K562 (cell line): ENCODE data around the gene RNF6. TPM values are rescaled to one million over a fixed set of nuclear protein-coding genes. Genes with fewer than 3 reads are reported as not detected.
A peak's percentile ranks its signal among the peaks of the same experiment; 100 is the strongest.

Source experiments
- CGGBP1 ChIP-seq: fragments of 250-450 bp; sonication (Bioruptor Pico); IDR thresholded peaks from 2 replicates; pipeline ENCODE4 v1.9.0; 2021; ENCODE audit warnings: mild to moderate bottlenecking
- CHD4 ChIP-seq: fragments of 200-600 bp; sonication (generic); IDR thresholded peaks from 3 replicates; pipeline ENCODE4 v1.6.1; 2012; ENCODE audit warnings: low read depth, mild to moderate bottlenecking, mixed read lengths, low read length, inconsistent platforms; ENCODE audit not compliant: insufficient read depth, insufficient replicate concordance, poor library complexity, severe bottlenecking
- DIDO1 ChIP-seq: fragments of 450-650 bp; IDR thresholded peaks from 2 replicates; pipeline ENCODE4 v1.6.1; 2016; ENCODE audit warnings: low read depth, missing biosample characterization, missing genetic modification characterization
- EWSR1 ChIP-seq: fragments of 450-650 bp; IDR thresholded peaks from 2 replicates; pipeline ENCODE4 v1.6.1; 2018; ENCODE audit warnings: borderline replicate concordance, mild to moderate bottlenecking, low read depth, moderate library complexity; ENCODE audit not compliant: partially characterized antibody
- HLTF ChIP-seq: fragments of 450-650 bp; IDR thresholded peaks from 2 replicates; pipeline ENCODE4 v1.6.1; 2016
- ID3 ChIP-seq, 2 experiments: fragments of 250-450 bp in 1 of 2; fragments of 450-650 bp in 1 of 2; sonication (Bioruptor Pico) in 1 of 2; IDR thresholded peaks; 2 replicates each; pipeline versions ENCODE4 v1.6.1 to v1.8.0; 2016 to 2021; ENCODE audit warnings: mild to moderate bottlenecking in 2 of 2, moderate library complexity in 2 of 2, missing compliant biosample characterization in 1 of 2, missing genetic modification characterization in 1 of 2
- MTA1 ChIP-seq: fragments of 450-650 bp; IDR thresholded peaks from 2 replicates; pipeline ENCODE4 v1.6.1; 2017; ENCODE audit warnings: borderline replicate concordance
- PYGO2 ChIP-seq: fragments of 450-650 bp; IDR thresholded peaks from 2 replicates; pipeline ENCODE4 v1.6.1; 2016; ENCODE audit warnings: mild to moderate bottlenecking, missing genetic modification characterization, moderate library complexity, missing compliant biosample characterization
- RFX7 ChIP-seq: fragments of 250-450 bp; sonication (Bioruptor Pico); IDR thresholded peaks from 2 replicates; pipeline ENCODE4 v1.5.1; 2021; ENCODE audit warnings: mild to moderate bottlenecking
- SAFB2 ChIP-seq: fragments of 200-400 bp; formaldehyde crosslinking; IDR thresholded peaks from 2 replicates; pipeline ENCODE4 v1.6.1; 2018; ENCODE audit warnings: borderline replicate concordance, low read length, low read depth, moderate library complexity; ENCODE audit not compliant: severe bottlenecking
- SAP30 ChIP-seq: fragments of 200-600 bp; sonication (generic); IDR thresholded peaks from 2 replicates; pipeline ENCODE4 v1.6.1; 2012; ENCODE audit warnings: borderline replicate concordance, low read depth, mild to moderate bottlenecking, moderate library complexity, low read length, control low read depth, inconsistent platforms; ENCODE audit not compliant: insufficient read depth, poor library complexity, severe bottlenecking
- SMARCE1 ChIP-seq: fragments of 450-650 bp; IDR thresholded peaks from 2 replicates; pipeline ENCODE4 v1.7.1; 2016; ENCODE audit warnings: mild to moderate bottlenecking
- STAG1 ChIP-seq: sonication (generic); formaldehyde crosslinking; IDR thresholded peaks from 2 replicates; pipeline ENCODE4 v1.5.0; 2020; ENCODE audit warnings: missing genetic modification reagents, borderline replicate concordance
- ZNF124 ChIP-seq: sonication (generic); formaldehyde crosslinking; IDR thresholded peaks from 2 replicates; pipeline ENCODE4 v1.8.1; 2022; ENCODE audit warnings: missing genetic modification reagents
- ZNF282 ChIP-seq: sonication (generic); formaldehyde crosslinking; IDR thresholded peaks from 2 replicates; pipeline ENCODE4 v1.8.1; 2023; ENCODE audit warnings: missing genetic modification reagents
- ZNF347 ChIP-seq: fragments of 450-650 bp; formaldehyde crosslinking; IDR thresholded peaks from 2 replicates; pipeline ENCODE4 v1.4.0; 2020; ENCODE audit warnings: low read depth, mild to moderate bottlenecking, moderate library complexity
- ZNF583 ChIP-seq: fragments of 250-450 bp; sonication (Bioruptor Pico); IDR thresholded peaks from 2 replicates; pipeline ENCODE4 v1.4.0; 2020
- ZNF589 ChIP-seq: fragments of 200-800 bp; sonication (Bioruptor generic); IDR thresholded peaks from 2 replicates; pipeline ENCODE4 v1.6.1; 2016; ENCODE audit warnings: low read depth, missing genetic modification characterization, missing compliant biosample characterization
- polyA plus RNA-seq, 8 experiments: library from polyadenylated mRNA; depleted of rRNA in 4 of 8; stranded (reverse) in 5 of 8; unstranded in 3 of 8; fragments of >200 nt; fragmentation: Nextera tagmentation in 2 of 8; fragmentation: Illumina TruSeq in 1 of 8; extraction: Ambion mirVana in 2 of 8; extraction: Trizol in 1 of 8; gene quantifications; 2 replicates each; pipeline versions ENCODE4 v1.2.1 to v1.2.3, GENCODE V29; 2011 to 2014; ENCODE audit warnings: inconsistent platforms in 1 of 8, missing spikeins in 1 of 8
- total RNA-seq, 7 experiments: library from RNA; depleted of rRNA in 6 of 7; stranded (reverse); fragments of >200 nt in 6 of 7; fragmentation: Illumina TruSeq in 2 of 7; extraction: Trizol in 2 of 7; gene quantifications; 2 replicates each; pipeline versions ENCODE4 v1.2.1 to v1.2.3, GENCODE V29; 2011 to 2021; ENCODE audit warnings: low replicate concordance in 1 of 7
- TF ChIP-seq, protein P1 (sequence below): sonication (generic); formaldehyde crosslinking; IDR thresholded peaks from 2 replicates; pipeline ENCODE4 v1.8.0; 2022; ENCODE audit warnings: missing genetic modification reagents, mild to moderate bottlenecking, borderline replicate concordance
- TF ChIP-seq, protein P2 (sequence below): sonication (generic); formaldehyde crosslinking; IDR thresholded peaks from 2 replicates; pipeline ENCODE4 v1.8.0; 2023; ENCODE audit warnings: mild to moderate bottlenecking, missing genetic modification reagents
- TF ChIP-seq, protein P3 (sequence below): fragments of 450-650 bp; formaldehyde crosslinking; IDR thresholded peaks from 2 replicates; pipeline ENCODE4 v1.4.0; 2020; ENCODE audit warnings: mild to moderate bottlenecking

RNF6 gene
- total and polyA plus RNA-seq, 9 of the 15 experiments (the other 6 are each of a cell fraction or from before 2014, with no cell fraction given): 12.0 to 31.4 (median 22.3) TPM

DNA sequence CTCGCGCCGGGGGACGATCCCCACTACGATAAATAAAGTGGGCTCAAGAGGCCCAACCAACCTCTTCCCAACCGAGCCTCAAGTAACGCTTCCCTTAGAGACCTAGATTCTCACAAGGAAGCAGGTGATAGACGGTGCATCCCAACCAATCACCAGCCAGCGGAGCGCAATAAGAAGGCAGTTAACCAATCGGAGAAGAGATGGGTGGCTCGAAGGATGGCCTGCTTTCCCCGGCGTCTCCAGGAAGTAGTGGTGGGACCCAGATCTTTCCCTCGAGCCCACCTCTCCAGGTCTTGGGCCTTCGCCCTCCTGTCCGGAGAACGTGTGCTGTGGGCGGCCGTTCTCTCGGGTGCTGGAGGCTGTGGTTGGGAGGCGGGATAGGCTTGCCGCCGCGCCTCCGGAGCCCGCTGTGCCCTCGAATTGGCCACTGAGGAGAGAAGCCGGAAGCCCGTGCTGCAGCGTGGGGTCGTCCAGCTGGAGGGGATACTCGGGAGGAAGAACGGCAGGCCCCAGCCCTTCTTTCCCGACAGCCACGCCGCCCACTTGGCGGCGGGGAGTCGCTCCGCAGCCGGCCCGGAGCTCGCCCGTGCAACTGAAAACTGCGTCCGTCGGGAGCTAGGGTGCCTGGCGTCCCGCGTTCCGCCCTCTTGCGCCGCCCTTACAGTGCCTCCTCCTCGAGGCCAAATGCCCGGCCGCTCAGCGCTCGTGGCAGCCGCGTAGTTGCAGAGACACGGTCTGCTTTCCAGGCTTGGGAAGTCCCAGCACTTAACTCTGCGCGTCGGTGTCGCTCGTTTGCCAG, at the start of gene RNF6 (continued):
- TF ChIP-seq CGGBP1 (CRISPR knock-in tag): no peak
- TF ChIP-seq HLTF: 0 out of 2 replicates have a peak, but pooled peaks have one; percentile 60
- no peak for TF ChIP-seq ZNF583 (CRISPR knock-in tag)
- no peak for TF ChIP-seq MTA1
- no peak for TF ChIP-seq RFX7 (CRISPR knock-in tag)
- no peak for TF ChIP-seq ID3 (CRISPR knock-in tag; IDR thresholded peaks at IDR 0.05)
- peak; percentile 39; the same call in 1 of the 2 replicates for TF ChIP-seq ID3 (tag; IDR thresholded peaks at IDR 0.05)
- no peak for TF ChIP-seq PYGO2 (tag)
- TF ChIP-seq DIDO1 (tag): 0 out of 2 replicates have a peak, but pooled peaks have one; percentile 57
- no peak for TF ChIP-seq SAFB2
- no peak for TF ChIP-seq EWSR1
- TF ChIP-seq, protein P1, sequence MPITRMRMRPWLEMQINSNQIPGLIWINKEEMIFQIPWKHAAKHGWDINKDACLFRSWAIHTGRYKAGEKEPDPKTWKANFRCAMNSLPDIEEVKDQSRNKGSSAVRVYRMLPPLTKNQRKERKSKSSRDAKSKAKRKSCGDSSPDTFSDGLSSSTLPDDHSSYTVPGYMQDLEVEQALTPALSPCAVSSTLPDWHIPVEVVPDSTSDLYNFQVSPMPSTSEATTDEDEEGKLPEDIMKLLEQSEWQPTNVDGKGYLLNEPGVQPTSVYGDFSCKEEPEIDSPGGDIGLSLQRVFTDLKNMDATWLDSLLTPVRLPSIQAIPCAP: no peak
- no peak for TF ChIP-seq SMARCE1
- no peak for TF ChIP-seq SAP30
- TF ChIP-seq ZNF589 (CRISPR knock-in tag): no peak
- TF ChIP-seq, protein P2, sequence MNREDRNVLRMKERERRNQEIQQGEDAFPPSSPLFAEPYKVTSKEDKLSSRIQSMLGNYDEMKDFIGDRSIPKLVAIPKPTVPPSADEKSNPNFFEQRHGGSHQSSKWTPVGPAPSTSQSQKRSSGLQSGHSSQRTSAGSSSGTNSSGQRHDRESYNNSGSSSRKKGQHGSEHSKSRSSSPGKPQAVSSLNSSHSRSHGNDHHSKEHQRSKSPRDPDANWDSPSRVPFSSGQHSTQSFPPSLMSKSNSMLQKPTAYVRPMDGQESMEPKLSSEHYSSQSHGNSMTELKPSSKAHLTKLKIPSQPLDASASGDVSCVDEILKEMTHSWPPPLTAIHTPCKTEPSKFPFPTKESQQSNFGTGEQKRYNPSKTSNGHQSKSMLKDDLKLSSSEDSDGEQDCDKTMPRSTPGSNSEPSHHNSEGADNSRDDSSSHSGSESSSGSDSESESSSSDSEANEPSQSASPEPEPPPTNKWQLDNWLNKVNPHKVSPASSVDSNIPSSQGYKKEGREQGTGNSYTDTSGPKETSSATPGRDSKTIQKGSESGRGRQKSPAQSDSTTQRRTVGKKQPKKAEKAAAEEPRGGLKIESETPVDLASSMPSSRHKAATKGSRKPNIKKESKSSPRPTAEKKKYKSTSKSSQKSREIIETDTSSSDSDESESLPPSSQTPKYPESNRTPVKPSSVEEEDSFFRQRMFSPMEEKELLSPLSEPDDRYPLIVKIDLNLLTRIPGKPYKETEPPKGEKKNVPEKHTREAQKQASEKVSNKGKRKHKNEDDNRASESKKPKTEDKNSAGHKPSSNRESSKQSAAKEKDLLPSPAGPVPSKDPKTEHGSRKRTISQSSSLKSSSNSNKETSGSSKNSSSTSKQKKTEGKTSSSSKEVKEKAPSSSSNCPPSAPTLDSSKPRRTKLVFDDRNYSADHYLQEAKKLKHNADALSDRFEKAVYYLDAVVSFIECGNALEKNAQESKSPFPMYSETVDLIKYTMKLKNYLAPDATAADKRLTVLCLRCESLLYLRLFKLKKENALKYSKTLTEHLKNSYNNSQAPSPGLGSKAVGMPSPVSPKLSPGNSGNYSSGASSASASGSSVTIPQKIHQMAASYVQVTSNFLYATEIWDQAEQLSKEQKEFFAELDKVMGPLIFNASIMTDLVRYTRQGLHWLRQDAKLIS: peak; percentile 37
- TF ChIP-seq, protein P3, sequence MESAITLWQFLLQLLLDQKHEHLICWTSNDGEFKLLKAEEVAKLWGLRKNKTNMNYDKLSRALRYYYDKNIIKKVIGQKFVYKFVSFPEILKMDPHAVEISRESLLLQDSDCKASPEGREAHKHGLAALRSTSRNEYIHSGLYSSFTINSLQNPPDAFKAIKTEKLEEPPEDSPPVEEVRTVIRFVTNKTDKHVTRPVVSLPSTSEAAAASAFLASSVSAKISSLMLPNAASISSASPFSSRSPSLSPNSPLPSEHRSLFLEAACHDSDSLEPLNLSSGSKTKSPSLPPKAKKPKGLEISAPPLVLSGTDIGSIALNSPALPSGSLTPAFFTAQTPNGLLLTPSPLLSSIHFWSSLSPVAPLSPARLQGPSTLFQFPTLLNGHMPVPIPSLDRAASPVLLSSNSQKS (CRISPR knock-in tag): no peak
- TF ChIP-seq ZNF282 (CRISPR knock-in tag): no peak
- no peak for TF ChIP-seq STAG1
- TF ChIP-seq ZNF124 (CRISPR knock-in tag): no peak
- no peak for TF ChIP-seq ZNF347 (CRISPR knock-in tag)
- no peak for TF ChIP-seq CHD4
